T-helper 1 cell treated with Interleukin-12 subunit alpha and Interleukin-12 subunit beta and Interleukin-4 antibody, amounts not matched to agents 30 μg/mL and 1 μg/mL, for 36 hours (primary cell): Measurements from ENCODE around the gene PSMB2.
"Not testable (repeated sequence)": the region's sequence is repeated elsewhere in the genome, so short reads cannot be mapped to it uniquely, and the experiment has no call there.

ENCODE experiments used
- H3K27ac Mint-ChIP-seq: one replicate; pipeline ENCODE4 v1.8.0; 2021; ENCODE audit warnings: mild to moderate bottlenecking, mixed read lengths
- H3K27me3 Mint-ChIP-seq: one replicate; pipeline ENCODE4 v1.8.0; 2021; ENCODE audit warnings: low read depth, mixed read lengths
- H3K36me3 Mint-ChIP-seq: one replicate; pipeline ENCODE4 v1.8.0; 2021; ENCODE audit warnings: low read depth, mixed read lengths
- H3K4me1 Mint-ChIP-seq: one replicate; pipeline ENCODE4 v1.8.0; 2021; ENCODE audit warnings: low read depth, mixed read lengths
- H3K4me3 Mint-ChIP-seq: one replicate; pipeline ENCODE4 v1.8.0; 2021; ENCODE audit warnings: mild to moderate bottlenecking, moderate library complexity, mixed read lengths
- H3K9me3 Mint-ChIP-seq: one replicate; pipeline ENCODE4 v1.8.0; 2021; ENCODE audit warnings: mixed read lengths

PSMB2 gene

DNA sequence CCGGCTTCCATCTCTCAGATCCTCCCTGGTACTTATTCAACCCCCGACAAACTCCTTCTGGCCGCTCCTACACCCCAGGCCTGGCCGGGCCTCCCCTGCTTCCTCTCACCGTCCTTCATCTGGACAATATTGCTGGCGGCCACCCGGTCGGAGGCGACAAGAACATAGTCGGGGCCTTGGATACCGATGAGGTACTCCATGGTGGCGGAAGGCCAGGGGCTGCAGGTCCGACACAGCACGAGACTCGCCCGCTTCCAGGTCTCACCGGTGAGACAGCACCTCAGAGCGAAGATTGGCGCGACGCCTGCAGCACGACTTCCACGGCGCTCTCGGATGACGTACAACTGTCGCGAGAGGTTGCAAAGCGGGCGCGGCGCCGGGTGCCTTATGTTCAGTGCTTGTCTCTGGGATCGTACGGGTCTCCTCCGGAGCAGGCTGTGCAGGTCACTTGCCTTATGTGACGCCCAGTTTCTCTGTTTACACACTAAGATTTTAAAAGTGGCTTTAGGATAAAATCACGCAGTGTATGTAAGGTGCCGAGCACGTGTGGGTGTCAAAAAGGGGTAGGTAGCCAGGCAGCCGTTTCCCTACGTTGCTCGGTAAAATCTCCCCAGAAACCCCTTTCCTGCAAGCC, at the start of gene PSMB2:
Gene PSMB2 (minus strand): TSS at position 294 of the 634 bp plus-strand sequence. CDS start 94 bp downstream, at position 200.
- H3K9me3 Mint-ChIP-seq = no peaks in the 10 kb centered on the region
- peaks cover 33% of the 10 kb centered on the region for H3K27me3 Mint-ChIP-seq
- peak within 1 kb of the TSS; percentile 99 for H3K27ac Mint-ChIP-seq
- H3K4me1 Mint-ChIP-seq = peaks cover 30% of the 10 kb centered on the region
- peak within 1 kb of the TSS; percentile 100 for H3K4me3 Mint-ChIP-seq
- H3K36me3 Mint-ChIP-seq = peaks cover 10% of the 10 kb centered on the region

GRCh38 chr1:35691080-35691479, 49.8 kb upstream of the PSMB2 start:
- H3K27me3 Mint-ChIP-seq = peaks cover 42% of the 10 kb centered on the region
- H3K36me3 Mint-ChIP-seq = no peaks in the 10 kb centered on the region
- no peaks in the 10 kb centered on the region for H3K9me3 Mint-ChIP-seq
- H3K4me3 Mint-ChIP-seq = no peak overlapping the region
- no peak overlapping the region for H3K27ac Mint-ChIP-seq
- H3K4me1 Mint-ChIP-seq = no peaks in the 10 kb centered on the region

DNA sequence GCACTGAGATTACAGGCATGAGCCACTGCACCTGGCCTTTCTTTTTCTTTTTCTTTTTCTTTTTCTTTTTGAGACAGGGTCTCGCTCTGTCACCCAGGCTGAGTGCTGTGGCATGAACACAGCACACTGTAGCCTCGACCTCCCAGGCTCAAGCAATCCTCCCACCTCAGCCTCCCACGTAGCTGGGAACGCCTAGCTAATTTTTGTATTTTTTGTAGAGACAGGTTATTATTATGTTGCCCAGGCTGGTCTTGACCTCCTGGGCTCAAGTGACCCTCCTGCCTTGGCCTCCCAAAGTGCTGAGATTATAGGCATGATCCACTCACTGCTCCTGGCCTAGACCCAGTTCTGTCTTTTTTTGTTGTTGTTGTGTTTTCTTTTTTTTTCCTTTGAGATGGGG, 48.8 kb upstream of the PSMB2 start:
- not testable (repeated sequence) for H3K27ac Mint-ChIP-seq, H3K9me3 Mint-ChIP-seq, H3K4me1 Mint-ChIP-seq

GRCh38 chr1:35688161-35688560, 46.8 kb upstream of the PSMB2 start:
- peaks cover 42% of the 10 kb centered on the region for H3K27me3 Mint-ChIP-seq
- no peaks in the 10 kb centered on the region for H3K9me3 Mint-ChIP-seq
- H3K36me3 Mint-ChIP-seq = no peaks in the 10 kb centered on the region
- no peak overlapping the region for H3K27ac Mint-ChIP-seq
- no peak overlapping the region for H3K4me3 Mint-ChIP-seq
- H3K4me1 Mint-ChIP-seq = no peaks in the 10 kb centered on the region

More for the DNA sequence above, 48.8 kb upstream of the PSMB2 start:
- H3K36me3 Mint-ChIP-seq, H3K4me3 Mint-ChIP-seq: not testable (repeated sequence)
- H3K27me3 Mint-ChIP-seq = peaks cover 39% of the 10 kb centered on the region

- H3K9me3 Mint-ChIP-seq = no peaks in the 10 kb centered on the region
- H3K27ac Mint-ChIP-seq = no peak overlapping the region
- no peaks in the 10 kb centered on the region for H3K4me1 Mint-ChIP-seq
- peaks cover 27% of the 10 kb centered on the region for H3K27me3 Mint-ChIP-seq
- H3K4me3 Mint-ChIP-seq = no peak overlapping the region
- H3K36me3 Mint-ChIP-seq = no peaks in the 10 kb centered on the region
Observed at GRCh38 chr1:35683012-35683411, 41.7 kb upstream of the PSMB2 start.

GRCh38 chr1:35680271-35680670, 38.9 kb upstream of the PSMB2 start:
- Mint-ChIP-seq H3K9me3 (no peaks in the 10 kb centered on the region), H3K36me3 (no peaks in the 10 kb centered on the region), H3K27me3 (peaks cover 23% of the 10 kb centered on the region), H3K4me1 (no peaks in the 10 kb centered on the region), H3K4me3 (no peak overlapping the region), H3K27ac (no peak overlapping the region)

GRCh38 chr1:35675773-35676172, 34.4 kb upstream of the PSMB2 start:
- peaks cover 16% of the 10 kb centered on the region for H3K27me3 Mint-ChIP-seq
- peaks cover 2% of the 10 kb centered on the region for H3K4me1 Mint-ChIP-seq
- H3K36me3 Mint-ChIP-seq = no peaks in the 10 kb centered on the region
- no peak overlapping the region for H3K4me3 Mint-ChIP-seq
- no peak overlapping the region for H3K27ac Mint-ChIP-seq
- H3K9me3 Mint-ChIP-seq = no peaks in the 10 kb centered on the region

DNA sequence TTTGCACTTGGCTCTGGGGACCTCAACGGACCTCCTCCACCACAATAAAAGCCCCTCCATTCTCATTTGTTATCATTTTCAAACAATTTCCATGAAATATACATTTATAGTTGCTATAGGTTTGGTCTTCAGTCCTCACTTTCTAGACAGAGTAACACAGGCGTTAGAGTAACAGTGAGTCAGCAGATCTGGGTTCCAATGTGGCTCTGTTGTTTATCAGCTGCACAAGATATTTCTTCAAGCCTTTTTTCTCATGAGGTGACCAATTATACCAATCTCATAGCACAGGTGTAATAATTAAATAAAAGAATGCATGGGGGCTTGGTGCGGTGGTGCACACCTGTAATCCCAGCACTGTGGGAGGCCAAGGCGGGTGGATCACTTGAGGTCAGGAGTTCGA, 32.8 kb upstream of the PSMB2 start:
- Mint-ChIP-seq H3K9me3 (no peaks in the 10 kb centered on the region), H3K27ac (no peak overlapping the region), H3K4me3 (no peak overlapping the region), H3K4me1 (peaks cover 2% of the 10 kb centered on the region), H3K36me3 (no peaks in the 10 kb centered on the region), H3K27me3 (peaks cover 16% of the 10 kb centered on the region)

GRCh38 chr1:35672116-35672515, 30.8 kb upstream of the PSMB2 start:
- no peaks in the 10 kb centered on the region for H3K36me3 Mint-ChIP-seq
- H3K4me3 Mint-ChIP-seq = no peak overlapping the region
- H3K4me1 Mint-ChIP-seq = peaks cover 2% of the 10 kb centered on the region
- H3K27ac Mint-ChIP-seq = no peak overlapping the region
- H3K9me3 Mint-ChIP-seq = no peaks in the 10 kb centered on the region
- peaks cover 18% of the 10 kb centered on the region for H3K27me3 Mint-ChIP-seq

- Mint-ChIP-seq H3K27ac (no peak overlapping the region), H3K4me3 (no peak overlapping the region), H3K9me3 (no peaks in the 10 kb centered on the region), H3K27me3 (peaks cover 23% of the 10 kb centered on the region), H3K36me3 (no peaks in the 10 kb centered on the region), H3K4me1 (peaks cover 2% of the 10 kb centered on the region)
Observed at GRCh38 chr1:35668506-35668905, 27.2 kb upstream of the PSMB2 start.

DNA sequence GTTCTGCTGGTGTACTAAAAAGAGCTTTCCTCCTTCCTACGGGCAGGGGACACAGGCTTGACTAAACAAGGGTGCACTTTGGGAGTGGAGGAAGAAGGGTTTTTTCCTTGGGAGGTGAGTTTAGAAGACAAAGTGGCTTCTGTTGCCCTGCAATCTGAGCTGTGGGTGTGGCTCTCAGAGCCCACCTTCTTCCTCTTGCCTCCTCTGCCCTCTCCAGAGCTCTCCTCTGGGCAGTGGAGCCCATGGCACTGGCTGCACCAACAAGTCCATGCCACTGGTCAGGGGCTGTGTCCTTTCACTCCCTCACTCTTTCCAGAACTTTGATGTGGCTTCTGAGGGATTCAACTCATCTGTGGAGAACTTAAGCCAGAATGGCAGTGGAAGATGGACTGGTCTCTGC, 25.6 kb upstream of the PSMB2 start:
- Mint-ChIP-seq H3K4me3 (no peak overlapping the region), H3K27me3 (peaks cover 29% of the 10 kb centered on the region), H3K4me1 (peaks cover 2% of the 10 kb centered on the region), H3K9me3 (no peaks in the 10 kb centered on the region), H3K27ac (no peak overlapping the region), H3K36me3 (no peaks in the 10 kb centered on the region)

- Mint-ChIP-seq H3K9me3 (no peaks in the 10 kb centered on the region), H3K4me3 (no peak overlapping the region), H3K36me3 (no peaks in the 10 kb centered on the region), H3K27ac (no peak overlapping the region), H3K4me1 (peaks cover 1% of the 10 kb centered on the region), H3K27me3 (peaks cover 28% of the 10 kb centered on the region)
Observed at GRCh38 chr1:35666216-35666615, 24.9 kb upstream of the PSMB2 start.

- Mint-ChIP-seq H3K4me3 (no peak overlapping the region), H3K36me3 (no peaks in the 10 kb centered on the region), H3K4me1 (no peaks in the 10 kb centered on the region), H3K27me3 (peaks cover 26% of the 10 kb centered on the region), H3K27ac (no peak overlapping the region), H3K9me3 (no peaks in the 10 kb centered on the region)
Observed at GRCh38 chr1:35663434-35663833, 22.1 kb upstream of the PSMB2 start.

DNA sequence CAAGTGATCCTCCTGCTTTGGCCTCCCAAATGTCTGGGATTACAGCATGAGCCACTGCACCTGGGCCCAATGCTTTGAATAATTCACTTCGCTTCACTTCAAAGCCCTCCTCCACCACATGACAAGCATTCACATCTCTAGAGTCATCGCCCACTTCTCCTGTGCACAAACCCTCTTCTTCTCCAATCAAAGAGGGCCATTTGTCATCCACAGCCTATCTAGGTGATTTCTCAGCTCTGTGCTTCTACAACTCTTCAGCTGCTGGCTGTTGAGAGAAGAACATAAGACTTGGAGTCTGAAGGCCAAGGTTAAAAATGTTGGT, 20.1 kb upstream of the PSMB2 start:
- Mint-ChIP-seq H3K9me3 (no peaks in the 10 kb centered on the region), H3K36me3 (no peaks in the 10 kb centered on the region), H3K4me3 (no peak overlapping the region), H3K4me1 (no peaks in the 10 kb centered on the region), H3K27ac (no peak overlapping the region), H3K27me3 (peaks cover 13% of the 10 kb centered on the region)

DNA sequence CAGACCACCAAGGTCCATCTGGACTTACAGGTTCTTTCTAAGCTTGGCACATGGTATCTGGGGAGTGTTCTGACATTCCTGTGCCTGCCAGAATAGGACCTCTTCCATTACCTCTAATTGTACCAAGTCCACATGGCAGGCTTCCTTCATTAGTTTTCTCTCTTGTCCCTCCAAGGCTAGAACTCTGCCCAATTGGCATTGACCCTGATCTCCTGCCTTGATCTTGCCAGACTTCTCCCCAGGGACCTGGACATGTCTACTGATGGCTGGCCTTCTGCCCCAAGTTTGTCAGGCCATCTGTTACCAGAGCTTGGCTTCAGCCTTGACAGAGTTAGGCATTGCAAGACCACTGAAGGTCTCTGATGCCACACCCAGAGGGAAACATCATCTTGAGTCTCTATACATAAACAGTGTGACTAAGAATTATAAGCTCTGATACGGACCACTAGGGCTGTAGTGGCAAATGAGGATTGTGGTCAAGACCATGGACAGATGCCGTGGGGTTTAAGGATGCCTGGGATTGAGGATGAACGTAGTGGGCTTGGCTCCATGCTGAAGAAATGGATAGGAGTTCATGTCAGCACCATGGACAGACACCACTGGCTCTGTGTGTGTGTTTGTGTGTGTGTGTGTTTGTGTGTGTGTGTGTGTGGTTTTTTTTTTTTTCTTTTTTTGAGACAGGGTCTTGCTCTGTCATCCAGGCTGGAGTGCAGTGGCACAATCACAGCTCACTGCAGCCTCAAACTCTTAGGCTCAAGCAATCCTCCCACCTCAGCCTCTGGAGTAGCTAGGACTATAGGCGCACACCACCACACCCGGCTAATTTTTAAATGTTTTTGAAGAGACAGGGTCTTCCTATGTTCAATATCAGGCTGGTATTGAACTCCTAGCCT, 19.5 kb upstream of the PSMB2 start:
- peaks cover 10% of the 10 kb centered on the region for H3K27me3 Mint-ChIP-seq
- H3K9me3 Mint-ChIP-seq = no peaks in the 10 kb centered on the region
- no peak overlapping the region for H3K27ac Mint-ChIP-seq

More for the DNA sequence above, 19.5 kb upstream of the PSMB2 start:
- Mint-ChIP-seq H3K36me3 (no peaks in the 10 kb centered on the region), H3K4me1 (no peaks in the 10 kb centered on the region), H3K4me3 (no peak overlapping the region)
